ENCODE measurements around the gene CASR.

CASR gene

GRCh38 chr3:122258757-122259371 is 75.4 kb downstream of the CASR start:
- no peak for DNase-seq

- DNase-seq: no peak
Observed at GRCh38 chr3:122260206-122260605, 76.7 kb downstream of the CASR start.

- DNase-seq: no peak
Observed at GRCh38 chr3:122263058-122263457, 79.6 kb downstream of the CASR start.

GRCh38 chr3:122263974-122264588 is 80.6 kb downstream of the CASR start:
- no peak for DNase-seq

GRCh38 chr3:122265957-122266356 is 82.5 kb downstream of the CASR start:
- no peak for DNase-seq

GRCh38 chr3:122268257-122269024 is 85.0 kb downstream of the CASR start:
- no peak for DNase-seq

- no peak for DNase-seq
Observed at GRCh38 chr3:122269045-122269444, 85.6 kb downstream of the CASR start.

- no peak for DNase-seq
Observed at GRCh38 chr3:122271246-122271898, 87.9 kb downstream of the CASR start.

GRCh38 chr3:122272879-122273278 is 89.4 kb downstream of the CASR start:
- no peak for DNase-seq

GRCh38 chr3:122273498-122273897 is 90.0 kb downstream of the CASR start:
- no peak for DNase-seq

- DNase-seq: no peak
Observed at GRCh38 chr3:122281891-122282290, 98.4 kb downstream of the CASR start.

GRCh38 chr3:122283796-122284445 is 100.5 kb downstream of the CASR start:
- DNase-seq: no peak

- no peak for DNase-seq
Observed at GRCh38 chr3:122284486-122284885, 101.0 kb downstream of the CASR start.

- no peak for DNase-seq
Observed at GRCh38 chr3:122294359-122294758, 110.9 kb downstream of the CASR start.

- no peak for DNase-seq
Observed at GRCh38 chr3:122295266-122296062, 112.0 kb downstream of the CASR start.

- DNase-seq: no peak
Observed at GRCh38 chr3:122298239-122298638, 114.8 kb downstream of the CASR start.

GRCh38 chr3:122299215-122299614 is 115.7 kb downstream of the CASR start:
- DNase-seq: no peak

- no peak for DNase-seq
Observed at GRCh38 chr3:122299872-122300460, 116.5 kb downstream of the CASR start.

GRCh38 chr3:122301063-122301462 is 117.6 kb downstream of the CASR start:
- DNase-seq: no peak

GRCh38 chr3:122305818-122306621 is 122.6 kb downstream of the CASR start:
- no peak for DNase-seq

GRCh38 chr3:122306622-122306953 is 123.1 kb downstream of the CASR start:
- no peak for DNase-seq
